ENCODE results near the gene BAIAP2.
A peak's percentile ranks its signal among the peaks of the same experiment; 100 is the strongest.

The BAIAP2 gene

GRCh38 chr17:81049973-81050551, 15.1 kb downstream of the BAIAP2 start:
- Histone ChIP-seq H3K27ac (ENCODE audit: low read depth, low read length) (no peak overlapping the region), H3K9ac (ENCODE audit: low read depth, low read length) (no peak overlapping the region)

GRCh38 chr17:81050645-81051625, 16.0 kb downstream of the BAIAP2 start:
- Histone ChIP-seq H3K27me3 (ENCODE audit: control insufficient read depth, insufficient read depth, low read length) (no peaks in the 10 kb centered on the region), H3K27ac (ENCODE audit: low read depth, low read length) (no peak overlapping the region), H3K36me3 (ENCODE audit: control insufficient read depth, insufficient read depth, low read length) (no peaks in the 10 kb centered on the region), H3K4me1 (ENCODE audit: control insufficient read depth, insufficient read depth, low read length) (0 out of 2 replicates have a peak, but pooled peaks cover 4% of the 10 kb centered on the region), H3K4me3 (ENCODE audit: low read depth, low read length) (no peak overlapping the region), H3K9me3 (ENCODE audit: control insufficient read depth, insufficient read depth, low read length) (no peaks in the 10 kb centered on the region), H3K9ac (ENCODE audit: low read depth, low read length) (no peak overlapping the region)

More at GRCh38 chr17:81049973-81050551, 15.1 kb downstream of the BAIAP2 start:
- Histone ChIP-seq H3K27me3 (ENCODE audit: control insufficient read depth, insufficient read depth, low read length) (no peaks in the 10 kb centered on the region), H3K36me3 (ENCODE audit: control insufficient read depth, insufficient read depth, low read length) (no peaks in the 10 kb centered on the region), H3K4me3 (ENCODE audit: low read depth, low read length) (no peak overlapping the region), H3K9me3 (ENCODE audit: control insufficient read depth, insufficient read depth, low read length) (no peaks in the 10 kb centered on the region), H3K4me1 (ENCODE audit: control insufficient read depth, insufficient read depth, low read length) (0 out of 2 replicates have a peak, but pooled peaks cover 4% of the 10 kb centered on the region)

- peak overlapping the region; percentile 20 for H3K27ac ChIP-seq (ENCODE audit: low read depth, low read length)
- H3K4me1 ChIP-seq (ENCODE audit: control insufficient read depth, insufficient read depth, low read length) = 0 out of 2 replicates have a peak, but pooled peaks cover 4% of the 10 kb centered on the region
- no peaks in the 10 kb centered on the region for H3K27me3 ChIP-seq (ENCODE audit: control insufficient read depth, insufficient read depth, low read length)
These were observed 17.4 kb downstream of the BAIAP2 start for GRCh38 chr17:81052199-81052997.

GRCh38 chr17:81053041-81053970, 18.4 kb downstream of the BAIAP2 start:
- Histone ChIP-seq H3K36me3 (ENCODE audit: control insufficient read depth, insufficient read depth, low read length) (no peaks in the 10 kb centered on the region), H3K4me1 (ENCODE audit: control insufficient read depth, insufficient read depth, low read length) (0 out of 2 replicates have a peak, but pooled peaks cover 4% of the 10 kb centered on the region), H3K9me3 (ENCODE audit: control insufficient read depth, insufficient read depth, low read length) (no peaks in the 10 kb centered on the region), H3K9ac (ENCODE audit: low read depth, low read length) (no peak overlapping the region), H3K27me3 (ENCODE audit: control insufficient read depth, insufficient read depth, low read length) (no peaks in the 10 kb centered on the region), H3K4me3 (ENCODE audit: low read depth, low read length) (no peak overlapping the region), H3K27ac (ENCODE audit: low read depth, low read length) (peak overlapping the region; percentile 20)

More at GRCh38 chr17:81052199-81052997, 17.4 kb downstream of the BAIAP2 start:
- no peak overlapping the region for H3K9ac ChIP-seq (ENCODE audit: low read depth, low read length)
- H3K9me3 ChIP-seq (ENCODE audit: control insufficient read depth, insufficient read depth, low read length) = no peaks in the 10 kb centered on the region
- H3K36me3 ChIP-seq (ENCODE audit: control insufficient read depth, insufficient read depth, low read length) = no peaks in the 10 kb centered on the region
- no peak overlapping the region for H3K4me3 ChIP-seq (ENCODE audit: low read depth, low read length)

- Histone ChIP-seq H3K4me1 (ENCODE audit: control insufficient read depth, insufficient read depth, low read length) (0 out of 2 replicates have a peak, but pooled peaks cover 4% of the 10 kb centered on the region), H3K4me3 (ENCODE audit: low read depth, low read length) (no peak overlapping the region), H3K27ac (ENCODE audit: low read depth, low read length) (no peak overlapping the region), H3K27me3 (ENCODE audit: control insufficient read depth, insufficient read depth, low read length) (no peaks in the 10 kb centered on the region), H3K9ac (ENCODE audit: low read depth, low read length) (no peak overlapping the region), H3K9me3 (ENCODE audit: control insufficient read depth, insufficient read depth, low read length) (no peaks in the 10 kb centered on the region), H3K36me3 (ENCODE audit: control insufficient read depth, insufficient read depth, low read length) (no peaks in the 10 kb centered on the region)
These were observed 19.4 kb downstream of the BAIAP2 start for GRCh38 chr17:81054308-81054707.

GRCh38 chr17:81054881-81055370, 20.0 kb downstream of the BAIAP2 start:
- Histone ChIP-seq H3K9ac (ENCODE audit: low read depth, low read length) (no peak overlapping the region), H3K27ac (ENCODE audit: low read depth, low read length) (no peak overlapping the region), H3K27me3 (ENCODE audit: control insufficient read depth, insufficient read depth, low read length) (no peaks in the 10 kb centered on the region), H3K36me3 (ENCODE audit: control insufficient read depth, insufficient read depth, low read length) (no peaks in the 10 kb centered on the region), H3K9me3 (ENCODE audit: control insufficient read depth, insufficient read depth, low read length) (no peaks in the 10 kb centered on the region), H3K4me3 (ENCODE audit: low read depth, low read length) (no peak overlapping the region), H3K4me1 (ENCODE audit: control insufficient read depth, insufficient read depth, low read length) (0 out of 2 replicates have a peak, but pooled peaks cover 4% of the 10 kb centered on the region)

- Histone ChIP-seq H3K27ac (ENCODE audit: low read depth, low read length) (no peak overlapping the region), H3K4me1 (ENCODE audit: control insufficient read depth, insufficient read depth, low read length) (0 out of 2 replicates have a peak, but pooled peaks cover 4% of the 10 kb centered on the region), H3K4me3 (ENCODE audit: low read depth, low read length) (no peak overlapping the region), H3K36me3 (ENCODE audit: control insufficient read depth, insufficient read depth, low read length) (peaks cover under 1% of the 10 kb centered on the region; the same call in 1 of the 2 replicates), H3K27me3 (ENCODE audit: control insufficient read depth, insufficient read depth, low read length) (no peaks in the 10 kb centered on the region), H3K9me3 (ENCODE audit: control insufficient read depth, insufficient read depth, low read length) (no peaks in the 10 kb centered on the region), H3K9ac (ENCODE audit: low read depth, low read length) (no peak overlapping the region)
These were observed 21.4 kb downstream of the BAIAP2 start for GRCh38 chr17:81056312-81056711.

- H3K27ac ChIP-seq (ENCODE audit: low read depth, low read length) = no peak overlapping the region
- H3K9ac ChIP-seq (ENCODE audit: low read depth, low read length) = no peak overlapping the region
- peaks cover 3% of the 10 kb centered on the region; the same call in 1 of the 2 replicates for H3K36me3 ChIP-seq (ENCODE audit: control insufficient read depth, insufficient read depth, low read length)
- H3K9me3 ChIP-seq (ENCODE audit: control insufficient read depth, insufficient read depth, low read length) = no peaks in the 10 kb centered on the region
- no peak overlapping the region for H3K4me3 ChIP-seq (ENCODE audit: low read depth, low read length)
- no peaks in the 10 kb centered on the region for H3K27me3 ChIP-seq (ENCODE audit: control insufficient read depth, insufficient read depth, low read length)
- H3K4me1 ChIP-seq (ENCODE audit: control insufficient read depth, insufficient read depth, low read length) = 0 out of 2 replicates have a peak, but pooled peaks cover 4% of the 10 kb centered on the region
These were observed 22.3 kb downstream of the BAIAP2 start for GRCh38 chr17:81057079-81057730.

GRCh38 chr17:81057777-81058176, 22.8 kb downstream of the BAIAP2 start:
- Histone ChIP-seq H3K9ac (ENCODE audit: low read depth, low read length) (no peak overlapping the region), H3K4me1 (ENCODE audit: control insufficient read depth, insufficient read depth, low read length) (0 out of 2 replicates have a peak, but pooled peaks cover 2% of the 10 kb centered on the region), H3K4me3 (ENCODE audit: low read depth, low read length) (no peak overlapping the region), H3K9me3 (ENCODE audit: control insufficient read depth, insufficient read depth, low read length) (no peaks in the 10 kb centered on the region), H3K36me3 (ENCODE audit: control insufficient read depth, insufficient read depth, low read length) (peaks cover 3% of the 10 kb centered on the region; the same call in 1 of the 2 replicates), H3K27me3 (ENCODE audit: control insufficient read depth, insufficient read depth, low read length) (no peaks in the 10 kb centered on the region), H3K27ac (ENCODE audit: low read depth, low read length) (no peak overlapping the region)

All from HUES48 (cell line).